Fibroblast of lung (primary cell): ENCODE data around the gene URB2.

Experiments
- EZH2 ChIP-seq: IDR thresholded peaks from 2 replicates; pipeline ENCODE4 v1.5.1; 2012; ENCODE audit warnings: low read length, control low read depth, mild to moderate bottlenecking; ENCODE audit errors: missing control alignments
- TF ChIP-seq, protein P1 (sequence below), 2 donors: IDR thresholded peaks in 1 of 2; conservative IDR thresholded peaks in 1 of 2; 1 replicate in 1 of 2; 2 replicates in 1 of 2; pipeline ENCODE4 v1.5.1; 2011 to 2012; ENCODE audit warnings: low read length in 2 of 2, control low read depth in 1 of 2, inconsistent platforms in 1 of 2, low read depth in 1 of 2, mild to moderate bottlenecking in 1 of 2

DNA sequence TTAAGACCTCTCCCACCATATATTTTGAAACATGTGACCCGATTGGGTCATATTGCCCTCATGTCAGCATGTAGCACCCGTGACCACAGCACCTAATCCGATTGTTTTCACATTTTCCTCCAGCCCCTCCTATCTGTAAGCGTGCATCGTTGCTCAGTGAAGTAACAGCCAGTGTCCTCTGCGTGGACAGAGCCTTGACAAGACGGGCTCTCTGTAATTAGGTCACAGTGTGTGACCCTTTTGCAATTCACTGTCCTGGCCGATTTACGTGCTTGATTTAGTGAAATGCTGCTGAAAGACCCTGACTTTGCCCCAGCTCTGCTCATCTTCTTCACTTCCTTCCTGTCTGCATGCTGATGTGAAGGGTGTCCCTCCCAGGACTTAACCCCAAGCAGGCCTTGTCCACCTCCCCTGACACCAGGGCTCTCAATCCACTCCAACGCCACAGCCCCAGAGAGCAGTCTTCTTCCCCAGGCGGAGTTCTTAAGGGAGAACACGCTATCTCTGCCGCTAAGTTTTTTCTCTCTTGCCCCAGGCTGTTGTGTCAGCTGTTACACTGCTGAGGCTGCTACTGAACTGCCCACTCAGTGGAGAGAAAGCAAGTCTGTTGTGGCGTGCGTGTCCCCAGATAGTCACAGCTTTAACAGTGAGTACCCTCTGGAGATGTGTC lies 19.4 kb downstream of the URB2 start:
- TF ChIP-seq, protein P1, sequence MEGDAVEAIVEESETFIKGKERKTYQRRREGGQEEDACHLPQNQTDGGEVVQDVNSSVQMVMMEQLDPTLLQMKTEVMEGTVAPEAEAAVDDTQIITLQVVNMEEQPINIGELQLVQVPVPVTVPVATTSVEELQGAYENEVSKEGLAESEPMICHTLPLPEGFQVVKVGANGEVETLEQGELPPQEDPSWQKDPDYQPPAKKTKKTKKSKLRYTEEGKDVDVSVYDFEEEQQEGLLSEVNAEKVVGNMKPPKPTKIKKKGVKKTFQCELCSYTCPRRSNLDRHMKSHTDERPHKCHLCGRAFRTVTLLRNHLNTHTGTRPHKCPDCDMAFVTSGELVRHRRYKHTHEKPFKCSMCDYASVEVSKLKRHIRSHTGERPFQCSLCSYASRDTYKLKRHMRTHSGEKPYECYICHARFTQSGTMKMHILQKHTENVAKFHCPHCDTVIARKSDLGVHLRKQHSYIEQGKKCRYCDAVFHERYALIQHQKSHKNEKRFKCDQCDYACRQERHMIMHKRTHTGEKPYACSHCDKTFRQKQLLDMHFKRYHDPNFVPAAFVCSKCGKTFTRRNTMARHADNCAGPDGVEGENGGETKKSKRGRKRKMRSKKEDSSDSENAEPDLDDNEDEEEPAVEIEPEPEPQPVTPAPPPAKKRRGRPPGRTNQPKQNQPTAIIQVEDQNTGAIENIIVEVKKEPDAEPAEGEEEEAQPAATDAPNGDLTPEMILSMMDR (conservative IDR thresholded peaks at IDR 0.05 in 1 of 2, IDR thresholded peaks at IDR 0.05 in 1 of 2; ENCODE audit: low read depth in 1 of 2, low read length in 2 of 2): no peak
- no peak for TF ChIP-seq EZH2
